Transverse colon (tissue), 4 donors: ENCODE results near the gene ADH7. TPM values are rescaled to one million over a fixed set of nuclear protein-coding genes. Genes with fewer than 3 reads are reported as not detected.

Source experiments
- DNase-seq: peaks from one replicate; pipeline ENCODE4 v3.0.0-alpha.2; 2019
- H3K27ac ChIP-seq, 4 donors: fragments of 200-600 bp; sonication (generic); 2 replicates each; pipeline ENCODE4 v1.5.1; 2016 to 2018; ENCODE audit warnings: inconsistent platforms in 4 of 4
- H3K27me3 ChIP-seq: fragments of 200-600 bp; sonication (generic); 2 replicates; pipeline ENCODE4 v1.5.1; 2017; ENCODE audit warnings: inconsistent platforms
- H3K36me3 ChIP-seq, 4 donors: fragments of 200-600 bp; sonication (generic); 2 replicates each; pipeline ENCODE4 v1.5.1; 2017 to 2019; ENCODE audit warnings: inconsistent platforms in 4 of 4
- H3K4me1 ChIP-seq, 4 donors: fragments of 200-600 bp; sonication (generic); 2 replicates each; pipeline ENCODE4 v1.5.1; 2017 to 2020; ENCODE audit warnings: inconsistent platforms in 4 of 4
- H3K4me3 ChIP-seq, 4 donors: fragments of 200-600 bp; sonication (generic); 1 replicate in 1 of 4; 2 replicates in 3 of 4; pipeline versions ENCODE4 v1.5.1 to v1.6.1; 2017 to 2019; ENCODE audit warnings: inconsistent platforms in 4 of 4
- H3K9me3 ChIP-seq, 2 donors: fragments of 200-600 bp; sonication (generic); 2 replicates each; pipeline ENCODE4 v1.5.1; 2017 to 2019; ENCODE audit warnings: inconsistent platforms in 2 of 2
- CTCF ChIP-seq, 5 experiments: fragments of 200-600 bp in 3 of 5; fragments of 450-650 bp in 2 of 5; sonication (generic) in 3 of 5; IDR thresholded peaks; 1 replicate in 2 of 5; 2 replicates in 3 of 5; pipeline ENCODE4 v1.5.1; 2016 to 2017; ENCODE audit warnings: antibody characterized with exemption in 5 of 5, inconsistent platforms in 3 of 5, mild to moderate bottlenecking in 2 of 5, moderate library complexity in 1 of 5
- EP300 ChIP-seq: sonication (generic); formaldehyde crosslinking; IDR thresholded peaks from one replicate; pipeline ENCODE4 v1.6.1; 2017; ENCODE audit warnings: antibody characterized with exemption, low read depth
- POLR2A ChIP-seq: fragments of 450-650 bp; IDR thresholded peaks from one replicate; pipeline ENCODE4 v1.6.1; 2016; ENCODE audit warnings: antibody characterized with exemption, mild to moderate bottlenecking, moderate library complexity
- POLR2AphosphoS5 ChIP-seq, 3 donors: sonication (generic); formaldehyde crosslinking; IDR thresholded peaks; one replicate each; pipeline ENCODE4 v1.6.1; 2016; ENCODE audit warnings: antibody characterized with exemption in 3 of 3
- WGBS, 2 donors: methylation state at CpG; one replicate each; pipeline ENCODE4 v1.1.5; 2018; ENCODE audit warnings: low coverage in 1 of 2; 5-methylcytosine and 5-hydroxymethylcytosine counted together
- in situ Hi-C, 4 donors: fragments of 200-750 bp; cut with MboI; loops; one replicate each; pipeline versions ENCODE4 v1.15.0 to v1.15.1; 2017; ENCODE audit warnings: low sequenced_read_pairs in 3 of 4, low pct_ligation_motif_present in 1 of 4, low pct_unique_long_range_greater_than_20kb in 1 of 4
- intact Hi-C: fragments of 100-400 bp; cut with DNase I; formaldehyde crosslinking; loops from one replicate; pipeline ENCODE4 v1.15.1; 2023; ENCODE audit warnings: low total_unique reads
- total RNA-seq, 4 donors: library from RNA; depleted of rRNA; stranded (reverse); fragments of >200 nt; gene quantifications; one replicate each; pipeline ENCODE4 v1.1.0, GENCODE V29; 2016

The ADH7 gene
- total RNA-seq, 4 donors from 2014 or later: not detected

- Histone ChIP-seq H3K36me3 (no peaks in the 10 kb centered on the region), H3K27me3 (no peaks in the 10 kb centered on the region), H3K4me3 (no peak overlapping the region), H3K4me1 (peaks cover 4 to 30% (median 19%) of the 10 kb centered on the region in 4 donors), H3K27ac (no peak overlapping the region), H3K9me3 (no peaks in the 10 kb centered on the region)
- intact Hi-C loops (loop anchor here (10.0 kb wide), 2 partner anchors 76 to 196 kb away; partner anchors contain the start of gene ADH1B), in situ Hi-C loops (loop anchor here (10.0 to 25.0 kb wide), 5 partner anchors 196 to 439 kb away; partner anchors contain the start of gene METAP1 (in 1 of the 4))
- DNase-seq: no peak
- TF ChIP-seq EP300 (no peak), POLR2AphosphoS5 (IDR thresholded peaks at IDR 0.05) (no peak), CTCF (IDR thresholded peaks at IDR 0.05) (no peak), POLR2A (no peak)
Observed at GRCh38 chr4:99400831-99401230, 34.3 kb downstream of the ADH7 start.

- H3K36me3 ChIP-seq: no peaks in the 10 kb centered on the region
- no peaks in the 10 kb centered on the region for H3K9me3 ChIP-seq
- no peak for TF ChIP-seq POLR2AphosphoS5 (IDR thresholded peaks at IDR 0.05)
- WGBS, 2 donors: 46% methylated on average over 1 of the region's 1 CpG; no CpG with 5 or more reads in 1 of the 2 donors
- H3K27ac ChIP-seq: no peak overlapping the region
- no peak for DNase-seq
- intact Hi-C loops: no loop called here
- in situ Hi-C loops: no loop called here
- no peaks in the 10 kb centered on the region for H3K27me3 ChIP-seq
- no peak overlapping the region for H3K4me3 ChIP-seq
- H3K4me1 ChIP-seq: peaks cover 8 to 32% (median 18%) of the 10 kb centered on the region in 4 donors
Observed at GRCh38 chr4:99399017-99399416, 36.1 kb downstream of the ADH7 start.

- peaks cover 8 to 19% (median 13%) of the 10 kb centered on the region in 4 donors for H3K4me1 ChIP-seq
- H3K27me3 ChIP-seq: no peaks in the 10 kb centered on the region
- WGBS, 2 donors: 60 to 81% methylated on average over 2 to 3 of the region's 3 CpGs
- TF ChIP-seq POLR2AphosphoS5 (IDR thresholded peaks at IDR 0.05): no peak
- TF ChIP-seq EP300: no peak
- no peak for TF ChIP-seq CTCF (IDR thresholded peaks at IDR 0.05)
- no peak for TF ChIP-seq POLR2A
- H3K36me3 ChIP-seq: no peaks in the 10 kb centered on the region
- intact Hi-C loops: no loop called here
- in situ Hi-C loops: no loop called here
- H3K9me3 ChIP-seq: no peaks in the 10 kb centered on the region
- no peak for DNase-seq
- no peak overlapping the region for H3K4me3 ChIP-seq
- H3K27ac ChIP-seq: peak overlapping the region in 3 of 4 donors; percentile 31 to 71 (median 59)
Observed at GRCh38 chr4:99395595-99396364, 39.4 kb downstream of the ADH7 start.

- intact Hi-C loops: no loop called here
- Histone ChIP-seq H3K4me3 (no peak overlapping the region), H3K36me3 (no peaks in the 10 kb centered on the region), H3K27ac (peak overlapping the region; percentile 31 to 71 (median 46)), H3K4me1 (peaks cover 8 to 19% (median 13%) of the 10 kb centered on the region in 4 donors), H3K27me3 (no peaks in the 10 kb centered on the region), H3K9me3 (no peaks in the 10 kb centered on the region)
- in situ Hi-C loops: no loop called here
- DNase-seq: no peak
- TF ChIP-seq EP300 (no peak), POLR2A (no peak), POLR2AphosphoS5 (IDR thresholded peaks at IDR 0.05) (no peak), CTCF (IDR thresholded peaks at IDR 0.05) (no peak)
Observed at GRCh38 chr4:99394896-99395295, 40.2 kb downstream of the ADH7 start.
